ENCODE measurements around the gene ASB5. TPM values are rescaled to one million over a fixed set of nuclear protein-coding genes. Genes with fewer than 3 reads are reported as not detected.

Gene ASB5
- total and polyA plus RNA-seq, 2 donors (not counting 1 experiment from before 2014, with no cell fraction given), result 1.0 to 1.8 TPM

- H3K4me1 ChIP-seq (ENCODE audit: control insufficient read depth, extremely low read depth, insufficient read depth, low read length), result no peaks in the 10 kb centered on the region
- no peaks in the 10 kb centered on the region for H3K79me2 ChIP-seq (ENCODE audit: control insufficient read depth, insufficient read depth, low read length)
- H3K36me3 ChIP-seq (ENCODE audit: control insufficient read depth, insufficient read depth, low read length), result no peaks in the 10 kb centered on the region
- H3K4me2 ChIP-seq (ENCODE audit: extremely low read depth, insufficient read depth, low read length), result no peak overlapping the region
- H3K9ac ChIP-seq (ENCODE audit: insufficient read depth, low read length), result no peak overlapping the region
- no peak overlapping the region for H3K4me3 ChIP-seq (replicated peaks in 1 of 4; ENCODE audit: control extremely low read depth in 1 of 4, insufficient read depth in 1 of 4, low read depth in 3 of 4, low read length in 4 of 4)
- no peaks in the 10 kb centered on the region for H3K9me3 ChIP-seq (ENCODE audit: control insufficient read depth, insufficient read depth, low read depth, low read length)
- TF ChIP-seq EZH2 (IDR thresholded peaks at IDR 0.05; ENCODE audit: low read length, missing control alignments), result no peak
- TF ChIP-seq, protein P1, sequence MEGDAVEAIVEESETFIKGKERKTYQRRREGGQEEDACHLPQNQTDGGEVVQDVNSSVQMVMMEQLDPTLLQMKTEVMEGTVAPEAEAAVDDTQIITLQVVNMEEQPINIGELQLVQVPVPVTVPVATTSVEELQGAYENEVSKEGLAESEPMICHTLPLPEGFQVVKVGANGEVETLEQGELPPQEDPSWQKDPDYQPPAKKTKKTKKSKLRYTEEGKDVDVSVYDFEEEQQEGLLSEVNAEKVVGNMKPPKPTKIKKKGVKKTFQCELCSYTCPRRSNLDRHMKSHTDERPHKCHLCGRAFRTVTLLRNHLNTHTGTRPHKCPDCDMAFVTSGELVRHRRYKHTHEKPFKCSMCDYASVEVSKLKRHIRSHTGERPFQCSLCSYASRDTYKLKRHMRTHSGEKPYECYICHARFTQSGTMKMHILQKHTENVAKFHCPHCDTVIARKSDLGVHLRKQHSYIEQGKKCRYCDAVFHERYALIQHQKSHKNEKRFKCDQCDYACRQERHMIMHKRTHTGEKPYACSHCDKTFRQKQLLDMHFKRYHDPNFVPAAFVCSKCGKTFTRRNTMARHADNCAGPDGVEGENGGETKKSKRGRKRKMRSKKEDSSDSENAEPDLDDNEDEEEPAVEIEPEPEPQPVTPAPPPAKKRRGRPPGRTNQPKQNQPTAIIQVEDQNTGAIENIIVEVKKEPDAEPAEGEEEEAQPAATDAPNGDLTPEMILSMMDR (conservative IDR thresholded peaks at IDR 0.05 in 1 of 2, IDR thresholded peaks at IDR 0.05 in 1 of 2; ENCODE audit: low read depth in 1 of 2, low read length in 2 of 2), result no peak
- no peak overlapping the region for H2AFZ ChIP-seq (ENCODE audit: low read length)
- DNase-seq (ENCODE audit: low read depth in 2 of 2), result no peak
- no peak overlapping the region for H3K27ac ChIP-seq (ENCODE audit: insufficient read depth, low read length)
- H4K20me1 ChIP-seq (ENCODE audit: control insufficient read depth, extremely low read depth, insufficient read depth, low read length), result no peaks in the 10 kb centered on the region
- no peaks in the 10 kb centered on the region for H3K27me3 ChIP-seq (ENCODE audit: control insufficient read depth, insufficient read depth, low read length)
Measured at GRCh38 chr4:176210579-176211296, 58.3 kb downstream of the ASB5 start.

DNA sequence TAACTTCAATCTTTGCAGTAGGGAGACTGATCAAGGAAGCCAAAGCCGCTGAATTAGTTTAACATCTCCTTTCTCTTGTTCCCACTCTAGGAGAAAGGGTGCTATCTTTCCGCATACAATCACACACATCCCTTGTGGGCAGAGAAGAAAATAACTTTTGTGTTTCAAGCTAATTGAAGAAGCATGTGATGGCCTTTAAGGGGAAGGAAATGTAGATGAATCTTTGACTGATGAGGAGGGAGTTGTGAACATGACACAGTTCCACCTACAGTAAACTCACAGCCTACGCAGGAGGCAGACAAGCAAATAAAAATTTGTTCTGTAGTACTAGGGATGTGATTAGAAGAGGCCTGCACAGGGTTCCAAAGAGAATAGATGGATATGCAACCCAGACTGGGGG, 58.9 kb downstream of the ASB5 start:
- H3K4me3 ChIP-seq (replicated peaks in 1 of 4; ENCODE audit: control extremely low read depth in 1 of 4, insufficient read depth in 1 of 4, low read depth in 3 of 4, low read length in 4 of 4), result no peak overlapping the region

DNA sequence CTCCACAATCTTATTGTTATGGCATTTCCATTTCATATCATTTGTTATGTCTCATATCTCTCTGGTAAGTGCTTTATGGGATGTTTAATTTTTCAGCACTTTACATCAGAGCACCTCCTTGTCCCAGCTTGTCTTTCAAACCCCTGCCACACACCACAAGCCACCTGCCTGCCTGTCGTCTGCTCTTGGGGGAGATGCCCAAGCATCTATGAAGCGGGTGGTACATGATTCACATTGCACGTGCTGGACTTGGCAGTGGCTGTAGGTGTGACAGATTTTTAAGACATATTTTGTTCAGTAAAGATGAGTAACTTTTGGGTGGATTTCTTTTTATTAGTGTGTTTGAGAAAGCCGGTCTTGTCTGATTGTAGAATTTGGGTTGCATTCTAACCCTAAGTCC, 59.5 kb downstream of the ASB5 start:
- no peak overlapping the region for H2AFZ ChIP-seq (ENCODE audit: low read length)
- H3K36me3 ChIP-seq (ENCODE audit: control insufficient read depth, insufficient read depth, low read length), result no peaks in the 10 kb centered on the region
- H3K27me3 ChIP-seq (ENCODE audit: control insufficient read depth, insufficient read depth, low read length), result no peaks in the 10 kb centered on the region
- H3K4me3 ChIP-seq (replicated peaks in 1 of 4; ENCODE audit: control extremely low read depth in 1 of 4, insufficient read depth in 1 of 4, low read depth in 3 of 4, low read length in 4 of 4), result no peak overlapping the region
- TF ChIP-seq, protein P1 (conservative IDR thresholded peaks at IDR 0.05 in 1 of 2, IDR thresholded peaks at IDR 0.05 in 1 of 2; ENCODE audit: low read depth in 1 of 2, low read length in 2 of 2), result no peak
- no peak for TF ChIP-seq EZH2 (IDR thresholded peaks at IDR 0.05; ENCODE audit: low read length, missing control alignments)
- H3K9me3 ChIP-seq (ENCODE audit: control insufficient read depth, insufficient read depth, low read depth, low read length), result no peaks in the 10 kb centered on the region
- no peaks in the 10 kb centered on the region for H4K20me1 ChIP-seq (ENCODE audit: control insufficient read depth, extremely low read depth, insufficient read depth, low read length)
- DNase-seq (ENCODE audit: low read depth in 2 of 2), result no peak
- H3K79me2 ChIP-seq (ENCODE audit: control insufficient read depth, insufficient read depth, low read length), result no peaks in the 10 kb centered on the region
- no peak overlapping the region for H3K9ac ChIP-seq (ENCODE audit: insufficient read depth, low read length)
- no peak overlapping the region for H3K27ac ChIP-seq (ENCODE audit: insufficient read depth, low read length)
- no peak overlapping the region for H3K4me2 ChIP-seq (ENCODE audit: extremely low read depth, insufficient read depth, low read length)
- H3K4me1 ChIP-seq (ENCODE audit: control insufficient read depth, extremely low read depth, insufficient read depth, low read length), result no peaks in the 10 kb centered on the region

More for the DNA sequence above, 58.9 kb downstream of the ASB5 start:
- DNase-seq (ENCODE audit: low read depth in 2 of 2), result no peak
- Histone ChIP-seq H3K9me3 (ENCODE audit: control insufficient read depth, insufficient read depth, low read depth, low read length) (no peaks in the 10 kb centered on the region), H3K27ac (ENCODE audit: insufficient read depth, low read length) (no peak overlapping the region), H3K4me2 (ENCODE audit: extremely low read depth, insufficient read depth, low read length) (no peak overlapping the region), H3K36me3 (ENCODE audit: control insufficient read depth, insufficient read depth, low read length) (no peaks in the 10 kb centered on the region), H3K79me2 (ENCODE audit: control insufficient read depth, insufficient read depth, low read length) (no peaks in the 10 kb centered on the region), H3K4me1 (ENCODE audit: control insufficient read depth, extremely low read depth, insufficient read depth, low read length) (no peaks in the 10 kb centered on the region), H3K9ac (ENCODE audit: insufficient read depth, low read length) (no peak overlapping the region), H2AFZ (ENCODE audit: low read length) (no peak overlapping the region), H4K20me1 (ENCODE audit: control insufficient read depth, extremely low read depth, insufficient read depth, low read length) (no peaks in the 10 kb centered on the region), H3K27me3 (ENCODE audit: control insufficient read depth, insufficient read depth, low read length) (no peaks in the 10 kb centered on the region)
- TF ChIP-seq, protein P1 (conservative IDR thresholded peaks at IDR 0.05 in 1 of 2, IDR thresholded peaks at IDR 0.05 in 1 of 2; ENCODE audit: low read depth in 1 of 2, low read length in 2 of 2), result no peak
- TF ChIP-seq EZH2 (IDR thresholded peaks at IDR 0.05; ENCODE audit: low read length, missing control alignments), result no peak

Data from fibroblast of lung (primary cell).